Measurements from ENCODE around the gene FBXL7.

The FBXL7 gene

GRCh38 chr5:15655683-15656082 lies 155.7 kb downstream of the FBXL7 start:
- no peak overlapping the region for H3K4me3 ChIP-seq (replicated peaks in 1 of 2; ENCODE audit: low read depth in 2 of 2, low read length in 2 of 2)
- no peak for TF ChIP-seq CTCF (IDR thresholded peaks at IDR 0.05; ENCODE audit: low read depth, low read length)
- no peak for DNase-seq (ENCODE audit: low read depth in 2 of 2)

- no peak for TF ChIP-seq CTCF (IDR thresholded peaks at IDR 0.05; ENCODE audit: low read depth, low read length)
- no peak overlapping the region for H3K4me3 ChIP-seq (replicated peaks in 1 of 2; ENCODE audit: low read depth in 2 of 2, low read length in 2 of 2)
- peak in 1 of 2 donors; percentile 18 for DNase-seq (ENCODE audit: low read depth in 2 of 2)
Observed at GRCh38 chr5:15664961-15665360, 165.0 kb downstream of the FBXL7 start.

GRCh38 chr5:15669826-15670225 lies 169.8 kb downstream of the FBXL7 start:
- H3K4me3 ChIP-seq (replicated peaks in 1 of 2; ENCODE audit: low read depth in 2 of 2, low read length in 2 of 2): no peak overlapping the region
- no peak for TF ChIP-seq CTCF (IDR thresholded peaks at IDR 0.05; ENCODE audit: low read depth, low read length)
- DNase-seq (ENCODE audit: low read depth in 2 of 2): no peak

- H3K4me3 ChIP-seq (replicated peaks in 1 of 2; ENCODE audit: low read depth in 2 of 2, low read length in 2 of 2): no peak overlapping the region
- no peak for TF ChIP-seq CTCF (IDR thresholded peaks at IDR 0.05; ENCODE audit: low read depth, low read length)
- DNase-seq (ENCODE audit: low read depth in 2 of 2): no peak
Observed at GRCh38 chr5:15674716-15675115, 174.7 kb downstream of the FBXL7 start.

- TF ChIP-seq CTCF (IDR thresholded peaks at IDR 0.05; ENCODE audit: low read depth, low read length): no peak
- no peak overlapping the region for H3K4me3 ChIP-seq (replicated peaks in 1 of 2; ENCODE audit: low read depth in 2 of 2, low read length in 2 of 2)
- no peak for DNase-seq (ENCODE audit: low read depth in 2 of 2)
Observed at GRCh38 chr5:15676591-15676990, 176.6 kb downstream of the FBXL7 start.

GRCh38 chr5:15679161-15679560 lies 179.2 kb downstream of the FBXL7 start:
- no peak for TF ChIP-seq CTCF (IDR thresholded peaks at IDR 0.05; ENCODE audit: low read depth, low read length)
- no peak overlapping the region for H3K4me3 ChIP-seq (replicated peaks in 1 of 2; ENCODE audit: low read depth in 2 of 2, low read length in 2 of 2)
- no peak for DNase-seq (ENCODE audit: low read depth in 2 of 2)

GRCh38 chr5:15680455-15680854 lies 180.5 kb downstream of the FBXL7 start:
- H3K4me3 ChIP-seq (replicated peaks in 1 of 2; ENCODE audit: low read depth in 2 of 2, low read length in 2 of 2): no peak overlapping the region
- TF ChIP-seq CTCF (IDR thresholded peaks at IDR 0.05; ENCODE audit: low read depth, low read length): no peak
- DNase-seq (ENCODE audit: low read depth in 2 of 2): no peak
